HG02610 (cell line): Measurements from ENCODE around the gene PHF12.

Experiments used
- ATAC-seq: cut with Tn5 transposase; IDR thresholded peaks from one replicate; pipeline ENCODE4 v1.9.1; 2021; ENCODE audit warnings: mild to moderate bottlenecking, moderate library complexity; ENCODE audit not compliant: unreplicated experiment

Gene PHF12

DNA sequence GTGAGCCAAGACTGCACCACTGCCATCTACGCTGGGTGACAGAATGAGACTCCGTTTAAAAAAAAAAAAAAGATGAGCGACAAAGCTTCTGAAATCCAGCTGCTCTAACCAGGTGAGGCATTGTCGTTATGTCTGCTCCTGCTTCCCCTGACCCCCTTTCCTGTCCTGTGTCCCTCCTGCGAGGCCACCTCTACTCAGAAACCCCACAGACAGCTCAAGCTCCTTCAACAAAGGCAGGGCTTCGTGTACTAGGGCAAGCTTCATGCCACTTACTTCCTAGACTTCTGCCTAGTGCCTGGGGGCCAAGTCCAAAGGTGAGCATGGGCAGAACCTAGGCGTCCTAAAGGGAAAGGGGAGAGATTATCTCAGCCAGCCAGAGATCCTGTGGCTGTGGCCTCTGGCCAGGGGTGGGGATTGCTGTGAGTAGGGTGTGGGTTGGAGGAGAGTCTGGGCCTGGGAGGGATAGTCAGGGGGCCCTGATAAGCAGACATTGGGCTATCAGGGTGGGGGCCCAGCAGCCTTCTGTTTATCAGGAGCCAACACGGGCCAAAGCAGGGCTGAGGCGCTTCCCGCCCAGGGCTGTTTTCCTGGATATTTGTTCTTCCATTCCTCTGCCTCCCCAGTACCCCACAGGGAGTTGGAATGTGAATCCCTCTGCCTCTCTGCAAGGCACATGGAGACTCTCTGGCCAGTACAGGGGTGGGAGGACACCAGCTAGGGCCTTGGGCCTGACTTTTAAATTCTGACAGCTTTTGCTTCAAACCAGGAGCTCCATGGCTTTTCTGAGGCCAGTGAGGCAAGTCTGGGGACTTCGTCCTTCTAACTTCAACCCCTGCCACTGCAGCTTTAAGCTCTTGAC is 86.1 kb downstream of the PHF12 start:
- peak; percentile 7 for ATAC-seq

- no peak for ATAC-seq
Observed at GRCh38 chr17:28863953-28864352, 87.4 kb downstream of the PHF12 start.

DNA sequence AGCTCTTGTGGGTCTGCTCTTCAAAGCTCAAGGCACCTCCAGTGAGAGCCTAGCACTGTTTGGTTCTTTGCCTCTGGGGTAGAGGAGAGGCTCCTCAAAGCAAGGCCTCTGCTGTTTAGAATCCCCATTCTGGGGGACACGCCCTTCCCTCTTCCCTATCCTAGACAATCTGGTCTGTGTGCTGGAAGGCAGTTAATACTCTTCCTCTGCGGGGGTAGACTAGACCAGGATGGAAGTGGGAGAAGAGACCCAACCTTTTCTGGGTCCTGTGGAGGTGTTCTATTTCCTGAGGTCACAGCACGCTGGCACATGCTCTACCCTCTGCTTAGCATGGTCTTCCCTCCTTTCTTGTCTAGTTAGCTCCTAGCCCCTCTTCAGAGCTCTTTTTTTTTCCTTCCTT is 88.8 kb downstream of the PHF12 start:
- no peak for ATAC-seq

GRCh38 chr17:28861393-28862203 is 89.7 kb downstream of the PHF12 start:
- no peak for ATAC-seq

- no peak for ATAC-seq
Observed at GRCh38 chr17:28860363-28860808, 90.9 kb downstream of the PHF12 start.

- no peak for ATAC-seq
Observed at GRCh38 chr17:28858801-28859355, 92.4 kb downstream of the PHF12 start.

- ATAC-seq, result no peak
Observed at GRCh38 chr17:28857905-28858800, 93.2 kb downstream of the PHF12 start.

DNA sequence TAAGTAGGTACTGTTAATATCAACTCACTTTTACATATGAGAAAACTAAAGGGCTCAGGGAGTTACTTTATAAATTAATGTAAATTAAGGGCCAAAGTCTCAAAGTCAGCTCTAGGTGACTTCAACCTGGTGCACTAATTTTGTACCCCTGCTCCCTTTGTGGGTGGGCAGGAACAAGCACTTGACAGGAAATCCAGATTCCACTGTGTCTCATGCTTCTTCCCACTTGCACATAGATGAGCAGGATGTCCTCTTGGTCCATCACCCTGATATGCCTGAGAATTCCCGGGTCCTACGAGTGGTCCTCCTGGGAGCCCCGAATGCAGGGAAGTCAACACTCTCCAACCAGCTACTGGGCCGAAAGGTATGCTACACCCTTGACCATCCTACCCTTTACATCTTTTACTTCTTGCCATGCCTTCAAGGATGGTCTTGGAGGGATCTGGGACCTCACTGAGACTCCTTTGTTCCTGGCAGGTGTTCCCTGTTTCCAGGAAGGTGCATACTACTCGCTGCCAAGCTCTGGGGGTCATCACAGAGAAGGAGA is 95.2 kb downstream of the PHF12 start:
- no peak for ATAC-seq

DNA sequence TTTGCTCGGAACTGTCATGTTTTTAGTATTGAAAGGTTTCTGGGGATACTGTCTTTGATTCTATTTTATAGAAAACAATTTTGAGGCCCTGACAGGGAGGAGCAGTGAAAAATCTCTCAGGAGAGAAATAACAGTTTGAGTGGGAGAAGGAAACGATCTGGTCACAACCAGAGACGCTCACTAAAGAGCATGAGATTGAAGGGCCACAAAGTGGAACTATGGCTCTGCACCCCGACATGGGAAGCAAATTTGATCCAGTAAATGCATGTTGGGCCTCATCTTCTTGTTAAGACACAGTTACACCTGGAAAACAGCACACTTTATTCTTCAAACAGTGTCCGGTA is 96.0 kb downstream of the PHF12 start:
- no peak for ATAC-seq
